Smooth muscle cell of the umbilical artery (primary cell): ENCODE results near the gene GRHPR. TPM values are rescaled to one million over a fixed set of nuclear protein-coding genes. Genes with fewer than 3 reads are reported as not detected.

Experiments
- total RNA-seq: library from RNA; depleted of rRNA; stranded (reverse); fragments of >200 nt; gene quantifications from 2 replicates; pipeline ENCODE4 v1.2.3, GENCODE V29; 2014

Gene GRHPR
- total RNA-seq: 78.1 and 102 TPM in 2 replicates

DNA sequence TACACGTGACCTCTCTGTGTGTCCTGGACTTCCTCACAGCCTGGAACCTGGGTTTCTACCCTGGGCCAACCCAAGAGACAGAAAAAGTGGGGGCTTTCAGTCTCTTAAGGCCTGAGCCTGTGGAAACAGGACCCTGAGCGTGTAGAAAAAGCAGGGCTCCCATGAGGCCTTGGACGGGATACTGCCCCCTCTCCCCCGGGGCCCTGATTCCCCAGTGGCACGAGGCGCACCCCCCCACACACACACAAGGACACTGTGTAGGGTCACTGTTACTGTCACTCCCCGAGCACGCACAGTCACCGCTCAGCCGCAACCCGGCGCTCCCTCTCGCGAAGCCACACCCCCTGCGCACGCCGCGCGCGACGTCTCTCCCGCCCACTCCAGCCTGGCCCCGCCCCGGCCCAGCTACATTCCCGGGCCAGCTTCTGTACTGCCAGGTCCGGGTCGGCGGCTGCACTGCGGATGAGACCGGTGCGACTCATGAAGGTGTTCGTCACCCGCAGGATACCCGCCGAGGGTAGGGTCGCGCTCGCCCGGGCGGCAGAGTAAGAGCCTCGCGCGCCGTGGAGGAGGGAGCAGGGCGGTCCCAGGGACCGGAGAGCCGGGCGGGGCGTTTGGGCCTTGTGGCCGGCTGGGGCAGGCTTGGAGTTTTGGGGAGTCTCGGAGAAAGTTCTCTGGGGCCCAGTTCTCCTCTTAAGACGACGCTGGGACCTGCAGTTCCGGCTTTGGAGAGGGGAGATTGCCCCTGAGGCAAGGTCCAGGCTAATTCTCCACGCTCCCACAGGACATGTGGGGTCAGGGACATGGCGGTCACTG, at the start of gene GRHPR:
TSS of gene GRHPR (plus strand) at position 408 of the 816 bp plus-strand sequence. CDS start at position 463, 55 bp downstream.

DNA sequence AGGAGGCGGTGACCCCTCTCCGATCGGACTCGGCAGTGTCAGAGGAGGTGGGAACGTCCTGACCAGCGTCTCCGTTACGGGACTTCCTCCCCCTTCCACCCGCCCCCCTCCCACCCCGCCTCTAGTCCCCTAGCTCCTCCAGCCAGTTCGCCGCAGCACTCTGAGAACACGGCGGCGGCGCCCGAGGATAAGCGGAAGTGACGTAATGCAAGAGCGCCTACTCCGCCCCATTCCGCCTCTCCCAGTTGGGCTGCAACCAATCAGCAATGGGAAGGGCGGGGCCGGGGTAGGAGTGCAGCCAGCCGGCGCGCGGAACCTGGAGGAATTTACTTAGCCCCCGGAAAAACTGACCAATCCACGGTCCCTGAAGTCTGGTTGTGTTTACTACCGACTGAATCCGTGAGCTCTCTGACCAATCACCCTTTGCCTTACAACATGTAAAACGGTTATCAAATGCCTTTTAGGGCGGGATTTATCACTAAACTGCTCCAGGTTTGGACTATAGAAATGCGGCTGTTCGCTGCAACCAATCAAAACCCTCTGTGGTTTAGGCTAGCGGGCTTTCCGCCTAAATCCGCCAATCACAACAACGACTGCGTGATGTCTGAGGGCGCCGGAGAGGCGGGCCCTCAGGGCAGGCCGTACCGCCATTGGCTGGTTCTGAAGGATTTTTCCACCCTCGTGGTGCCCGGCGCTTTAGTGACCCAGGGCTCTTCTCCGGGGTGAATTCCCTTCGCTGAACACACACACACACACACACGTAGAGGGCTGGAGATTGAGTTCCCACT, 42.9 kb downstream of the GRHPR start, which contains the start of gene ZBTB5:
TSS of gene ZBTB5 (minus strand) at position 202 of the 788 bp plus-strand sequence. CDS start 22,899 bp downstream, outside the sequence.

DNA sequence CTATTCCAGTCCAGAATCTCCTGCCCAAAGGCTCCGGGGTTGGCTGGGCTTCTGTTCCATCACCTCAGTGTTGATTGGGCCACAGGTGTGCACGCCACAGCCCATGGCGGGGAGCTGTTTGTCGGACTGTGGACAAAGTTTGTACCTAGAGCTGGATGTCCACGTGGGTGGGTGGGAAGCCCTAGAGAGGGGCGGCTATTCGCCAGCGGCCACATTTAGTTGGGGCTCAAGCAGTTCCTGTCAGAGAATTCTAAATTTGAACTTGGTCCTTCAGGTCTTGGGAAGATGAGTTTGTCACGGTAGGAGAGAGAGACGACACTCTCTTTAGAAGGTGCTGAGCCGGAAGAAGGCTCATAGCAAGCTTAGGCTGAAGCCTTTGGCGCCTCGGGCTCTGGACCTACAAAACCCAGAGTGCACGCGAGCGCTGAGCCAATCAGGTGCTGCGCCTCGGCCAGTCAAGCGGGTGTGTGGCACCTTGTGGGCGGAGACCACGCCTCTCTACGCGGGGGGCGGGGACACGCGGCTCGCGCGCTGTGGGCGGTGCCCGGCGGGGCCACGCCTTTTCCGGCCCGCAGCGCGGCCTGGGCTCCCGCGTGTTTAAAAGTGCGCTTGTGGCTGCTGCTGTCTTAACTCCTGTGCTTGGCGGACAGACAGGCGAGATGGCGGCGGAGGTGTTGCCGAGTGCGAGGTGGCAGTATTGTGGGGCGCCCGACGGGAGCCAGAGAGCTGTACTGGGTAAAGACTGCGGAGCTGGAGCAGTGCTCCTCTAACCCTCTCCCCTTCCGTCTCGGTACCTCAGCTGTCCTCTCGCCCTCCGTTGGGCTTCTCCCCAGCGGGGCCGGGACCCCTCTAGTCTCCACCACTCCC, 63.1 kb downstream of the GRHPR start, which contains the start of gene POLR1E:
TSS of gene POLR1E (plus strand) at position 560 of the 867 bp plus-strand sequence. CDS start at position 660, 100 bp downstream.

Other genes with a start within 250 kb of the GRHPR start
- 7.1 and 7.3 TPM in 2 replicates for gene ZBTB5, start 42.8 kb downstream of the GRHPR start, total RNA-seq
- gene POLR1E, start 63.3 kb downstream of the GRHPR start, total RNA-seq: 23.8 and 40.6 TPM in 2 replicates
- 13.1 and 22.9 TPM in 2 replicates for gene FBXO10, start 153.7 kb downstream of the GRHPR start, total RNA-seq
- gene TOMM5, start 169.9 kb downstream of the GRHPR start, total RNA-seq: 163 and 166 TPM in 2 replicates
- gene FRMPD1, start 228.3 kb downstream of the GRHPR start, total RNA-seq: under 0.01 and 0.05 TPM in 2 replicates